Right ventricle myocardium inferior (tissue), 1 donor: ENCODE results near the gene CLK1. TPM values are rescaled to one million over a fixed set of nuclear protein-coding genes. Genes with fewer than 3 reads are reported as not detected.

Source experiments
- ATAC-seq: fragments of 200-7000 bp; cut with Tn5 transposase; one replicate; pipeline ENCODE4 v1.9.1; 2020; ENCODE audit warnings: mild to moderate bottlenecking, moderate library complexity
- DNase-seq: peaks from one replicate; pipeline ENCODE4 v3.0.0; 2021; ENCODE audit errors: missing footprints
- intact Hi-C: fragments of 100-400 bp; cut with DNase I; formaldehyde crosslinking; loops from one replicate; pipeline ENCODE4 v1.11.0; 2022
- total RNA-seq: library from RNA; stranded (reverse); fragmentation: NEBNext Ultra II Directional; extraction: Animal tissue kit (Norgen Biotek cat#: 25700); gene quantifications from one replicate; pipeline ENCODE4 v1.2.1, GENCODE V29; 2021
- donor health status: DM: no; HTN: yes; CAD: no; lungs with severe emphysema.

The CLK1 gene
- total RNA-seq, 1 donor from 2014 or later, result 46.3 TPM

- DNase-seq, result no peak
- intact Hi-C loops, result loop anchor here (5.0 kb wide), 2 partner anchors 48 to 148 kb away; partner anchors contain the start of gene BZW1
- no peak for ATAC-seq
Measured at GRCh38 chr2:200860092-200860795, 4.2 kb downstream of the CLK1 start.

GRCh38 chr2:200856806-200857205, 7.7 kb downstream of the CLK1 start:
- intact Hi-C loops, result no loop called here
- ATAC-seq (no peak), DNase-seq (no peak)

GRCh38 chr2:200852605-200853004, 11.9 kb downstream of the CLK1 start:
- ATAC-seq, result no peak

GRCh38 chr2:200851398-200852248, 12.8 kb downstream of the CLK1 start:
- intact Hi-C loops, result no loop called here
- no peak for DNase-seq
- no peak for ATAC-seq

More at GRCh38 chr2:200852605-200853004, 11.9 kb downstream of the CLK1 start:
- intact Hi-C loops, result no loop called here
- DNase-seq, result no peak

GRCh38 chr2:200850512-200851256, 13.8 kb downstream of the CLK1 start:
- no peak for DNase-seq
- intact Hi-C loops, result no loop called here
- ATAC-seq, result peak; percentile 37

GRCh38 chr2:200847939-200848338, 16.5 kb downstream of the CLK1 start:
- no peak for ATAC-seq
- intact Hi-C loops, result no loop called here
- DNase-seq, result no peak

- intact Hi-C loops, result no loop called here
- DNase-seq (no peak), ATAC-seq (no peak)
Measured at GRCh38 chr2:200847269-200847668, 17.2 kb downstream of the CLK1 start.

GRCh38 chr2:200845669-200846325, 18.7 kb downstream of the CLK1 start:
- ATAC-seq (peak; percentile 8), DNase-seq (no peak)
- intact Hi-C loops, result no loop called here

GRCh38 chr2:200845194-200845593, 19.3 kb downstream of the CLK1 start:
- ATAC-seq (no peak), DNase-seq (no peak)
- intact Hi-C loops, result no loop called here

- ATAC-seq (no peak), DNase-seq (no peak)
- intact Hi-C loops, result no loop called here
Measured at GRCh38 chr2:200843993-200844948, 20.2 kb downstream of the CLK1 start.

- DNase-seq, result no peak
- no peak for ATAC-seq
- intact Hi-C loops, result no loop called here
Measured at GRCh38 chr2:200839513-200839912, 24.9 kb downstream of the CLK1 start.

GRCh38 chr2:200834701-200835100, 29.8 kb downstream of the CLK1 start:
- intact Hi-C loops, result no loop called here
- no peak for ATAC-seq

GRCh38 chr2:200829258-200829655, 35.2 kb downstream of the CLK1 start:
- ATAC-seq, result no peak
- intact Hi-C loops, result no loop called here

More at GRCh38 chr2:200834701-200835100, 29.8 kb downstream of the CLK1 start:
- no peak for DNase-seq

GRCh38 chr2:200828572-200829257, 35.7 kb downstream of the CLK1 start:
- ATAC-seq, result no peak
- DNase-seq, result no peak
- intact Hi-C loops, result no loop called here

More at GRCh38 chr2:200829258-200829655, 35.2 kb downstream of the CLK1 start:
- DNase-seq, result no peak

- intact Hi-C loops, result no loop called here
- no peak for ATAC-seq
- no peak for DNase-seq
Measured at GRCh38 chr2:200828104-200828503, 36.4 kb downstream of the CLK1 start.

- DNase-seq (no peak), ATAC-seq (no peak)
- intact Hi-C loops, result no loop called here
Measured at GRCh38 chr2:200821686-200822245, 42.7 kb downstream of the CLK1 start.
